H9 (cell line): ENCODE measurements around the gene THSD4. TPM values are rescaled to one million over a fixed set of nuclear protein-coding genes. Genes with fewer than 3 reads are reported as not detected.

Experiments
- DNase-seq: peaks from one replicate; pipeline ENCODE4 v3.0.0-alpha.2; 2017
- H2AFZ ChIP-seq: one replicate; pipeline ENCODE4 v1.6.1; 2013; ENCODE audit warnings: mild to moderate bottlenecking, low read length, control low read depth, moderate library complexity
- H2AK5ac ChIP-seq: 2 replicates; pipeline ENCODE4 v1.6.1; 2013; ENCODE audit warnings: low read length, control low read depth, mixed read lengths; ENCODE audit not compliant: insufficient read length
- H2BK120ac ChIP-seq: one replicate; pipeline ENCODE4 v1.6.1; 2013; ENCODE audit warnings: low read depth, mild to moderate bottlenecking, low read length, control low read depth, inconsistent platforms; ENCODE audit not compliant: poor library complexity, severe bottlenecking
- H2BK12ac ChIP-seq: 2 replicates; pipeline ENCODE4 v1.6.1; 2013; ENCODE audit warnings: low read length, control low read depth, mixed read lengths, low read depth; ENCODE audit not compliant: insufficient read length
- H2BK15ac ChIP-seq: 2 replicates; pipeline ENCODE4 v1.6.1; 2013; ENCODE audit warnings: low read depth, low read length, control low read depth
- H2BK20ac ChIP-seq: one replicate; pipeline ENCODE4 v1.6.1; 2013; ENCODE audit warnings: low read depth, mild to moderate bottlenecking, low read length, control low read depth, inconsistent platforms; ENCODE audit not compliant: poor library complexity, severe bottlenecking
- H2BK5ac ChIP-seq: 2 replicates; pipeline ENCODE4 v1.6.1; 2013; ENCODE audit warnings: low read length, control low read depth, mixed read lengths; ENCODE audit not compliant: insufficient read length
- H3K14ac ChIP-seq: 2 replicates; pipeline ENCODE4 v1.6.1; 2013; ENCODE audit warnings: low read length, control low read depth; ENCODE audit not compliant: insufficient read depth
- H3K18ac ChIP-seq: 2 replicates; pipeline ENCODE4 v1.6.1; 2013; ENCODE audit warnings: low read depth, mild to moderate bottlenecking, mixed read lengths, low read length, control low read depth; ENCODE audit not compliant: insufficient read length
- H3K23ac ChIP-seq: 2 replicates; pipeline ENCODE4 v1.6.1; 2013; ENCODE audit warnings: low read length, control low read depth, mixed read lengths, low read depth; ENCODE audit not compliant: insufficient read length
- H3K23me2 ChIP-seq: 2 replicates; pipeline ENCODE4 v1.6.1; 2013; ENCODE audit warnings: low read depth, mild to moderate bottlenecking, mixed read lengths, low read length, control low read depth; ENCODE audit not compliant: insufficient read length, poor library complexity, severe bottlenecking
- H3K27ac ChIP-seq: 2 replicates; pipeline ENCODE4 v1.5.1; 2013; ENCODE audit warnings: low read length, control low read depth, mixed read lengths, low read depth; ENCODE audit not compliant: insufficient read length
- H3K27me3 ChIP-seq: 2 replicates; pipeline ENCODE4 v1.6.1; 2013; ENCODE audit warnings: low read length, control low read depth, inconsistent platforms; ENCODE audit not compliant: insufficient read depth
- H3K4ac ChIP-seq: 2 replicates; pipeline ENCODE4 v1.6.1; 2013; ENCODE audit warnings: low read depth, mild to moderate bottlenecking, control low read depth, inconsistent platforms, low read length, moderate library complexity
- H3K4me1 ChIP-seq: 2 replicates; pipeline ENCODE4 v1.6.1; 2013; ENCODE audit warnings: low read length, control low read depth, inconsistent platforms; ENCODE audit not compliant: insufficient read depth
- H3K4me2 ChIP-seq: 2 replicates; pipeline ENCODE4 v1.6.1; 2013; ENCODE audit warnings: low read length, control low read depth, mixed read lengths; ENCODE audit not compliant: insufficient read length, insufficient read depth
- H3K56ac ChIP-seq: 2 replicates; pipeline ENCODE4 v1.6.1; 2013; ENCODE audit warnings: low read depth, mild to moderate bottlenecking, mixed read lengths, low read length, control low read depth; ENCODE audit not compliant: insufficient read length
- H3K79me1 ChIP-seq: 2 replicates; pipeline ENCODE4 v1.6.1; 2013; ENCODE audit warnings: low read depth, mild to moderate bottlenecking, moderate library complexity, low read length, control low read depth, inconsistent platforms; ENCODE audit not compliant: insufficient read depth, poor library complexity, severe bottlenecking
- H3K79me2 ChIP-seq: 2 replicates; pipeline ENCODE4 v1.6.1; 2013; ENCODE audit warnings: low read length, control low read depth, inconsistent platforms; ENCODE audit not compliant: insufficient read depth
- H3K9ac ChIP-seq: 2 replicates; pipeline ENCODE4 v1.6.1; 2013; ENCODE audit warnings: low read length, control low read depth, mixed read lengths; ENCODE audit not compliant: insufficient read length; ENCODE audit errors: extremely low read depth
- H3K9me3 ChIP-seq: one replicate; pipeline ENCODE4 v1.6.1; 2013; ENCODE audit warnings: low read depth, low read length, inconsistent platforms; ENCODE audit not compliant: control insufficient read depth
- H3T11ph ChIP-seq: one replicate; pipeline ENCODE4 v1.6.1; 2013; ENCODE audit warnings: mild to moderate bottlenecking, low read length, control low read depth, inconsistent platforms
- H4K20me1 ChIP-seq: one replicate; pipeline ENCODE4 v1.6.1; 2013; ENCODE audit not compliant: control insufficient read depth, insufficient read length, insufficient read depth
- H4K5ac ChIP-seq: 2 replicates; pipeline ENCODE4 v1.6.1; 2013; ENCODE audit warnings: low read depth, mild to moderate bottlenecking, mixed read lengths, low read length, control low read depth; ENCODE audit not compliant: insufficient read length
- H4K8ac ChIP-seq: replicated peaks from 2 replicates; pipeline ENCODE4 v1.6.1; 2013; ENCODE audit warnings: low read length, control low read depth, mixed read lengths, low read depth; ENCODE audit not compliant: insufficient read length
- H4K91ac ChIP-seq: 2 replicates; pipeline ENCODE4 v1.6.1; 2013; ENCODE audit warnings: low read depth, mild to moderate bottlenecking, moderate library complexity, mixed read lengths, low read length, control low read depth; ENCODE audit not compliant: insufficient read length
- H3K27ac Mint-ChIP-seq, 3 experiments: 2 replicates in 2 of 3; 3 replicates in 1 of 3; pipeline ENCODE4 v1.8.0; 2020 to 2021; ENCODE audit warnings: mixed read lengths in 3 of 3, mild to moderate bottlenecking in 1 of 3, moderate library complexity in 1 of 3
- H3K27me3 Mint-ChIP-seq: 2 replicates; pipeline ENCODE4 v1.8.0; 2021; ENCODE audit warnings: low read depth, mild to moderate bottlenecking, moderate library complexity, mixed read lengths
- H3K36me3 Mint-ChIP-seq, 3 experiments: 2 replicates in 2 of 3; 3 replicates in 1 of 3; pipeline ENCODE4 v1.8.0; 2020 to 2021; ENCODE audit warnings: low read depth in 3 of 3, mixed read lengths in 3 of 3; ENCODE audit not compliant: insufficient read depth in 1 of 3
- H3K4me1 Mint-ChIP-seq, 2 experiments: 2 replicates each; pipeline ENCODE4 v1.8.0; 2020; ENCODE audit warnings: mixed read lengths in 2 of 2
- H3K4me3 Mint-ChIP-seq, 2 experiments: 2 replicates in 1 of 2; 3 replicates in 1 of 2; pipeline ENCODE4 v1.8.0; 2020 to 2021; ENCODE audit warnings: mild to moderate bottlenecking in 2 of 2, mixed read lengths in 2 of 2, moderate library complexity in 1 of 2
- H3K9me3 Mint-ChIP-seq, 2 experiments: 2 replicates in 1 of 2; 3 replicates in 1 of 2; pipeline ENCODE4 v1.8.0; 2020; ENCODE audit warnings: mild to moderate bottlenecking in 2 of 2, mixed read lengths in 2 of 2, moderate library complexity in 1 of 2
- CTCF ChIP-seq: fragments of 200-600 bp; sonication (generic); conservative IDR thresholded peaks from 3 replicates; pipeline ENCODE4 v1.8.0; 2021; ENCODE audit warnings: antibody characterized with exemption, mild to moderate bottlenecking
- WGBS: extraction: QIAGEN DNeasy Blood & Tissue Kit; methylation state at CpG from one replicate; pipeline ENCODE4 v1.1.7; 2013; ENCODE audit warnings: missing lambda C conversion rate, low lambda C conversion rate, mixed read lengths; ENCODE audit not compliant: insufficient read length; ENCODE audit errors: extremely low coverage; 5-methylcytosine and 5-hydroxymethylcytosine counted together
- total RNA-seq: library from RNA; stranded (reverse); gene quantifications from 2 replicates; pipeline ENCODE4 v1.2.1, GENCODE V29; 2021

The THSD4 gene
- total RNA-seq, 1 experiment from 2014 or later: 5.5 TPM

- DNase-seq: no peak
- no peak overlapping the region for H3K27ac Mint-ChIP-seq
- H3K18ac ChIP-seq: no peak overlapping the region
- no CpG with 5 or more reads among the region's 3 CpGs for WGBS
- H2AFZ ChIP-seq: no peak overlapping the region
- no peak overlapping the region for H4K5ac ChIP-seq
- no peak for TF ChIP-seq CTCF
- peaks cover 5 to 6% of the 10 kb centered on the region in 2 experiments; a peak in 4 of 5 replicates for H3K9me3 Mint-ChIP-seq
- no peak overlapping the region for H3K27ac ChIP-seq
- H3K14ac ChIP-seq: no peak overlapping the region
- no peak overlapping the region for H2BK12ac ChIP-seq
- H2BK15ac ChIP-seq: no peak overlapping the region
- no peak overlapping the region for H2BK20ac ChIP-seq
- peaks cover 9 to 16% of the 10 kb centered on the region in 2 experiments for H3K4me1 Mint-ChIP-seq
- no peaks in the 10 kb centered on the region for H3K79me2 ChIP-seq
- no peak overlapping the region for H3K23ac ChIP-seq
- H3K27me3 Mint-ChIP-seq: no peaks in the 10 kb centered on the region; the same call in 1 of the 2 replicates
- H3K27me3 ChIP-seq: no peaks in the 10 kb centered on the region
- H3K56ac ChIP-seq: no peak overlapping the region
- H3K4ac ChIP-seq: no peak overlapping the region
- H3K4me1 ChIP-seq: no peaks in the 10 kb centered on the region; the same call in 1 of the 2 replicates
- H3K23me2 ChIP-seq: no peaks in the 10 kb centered on the region
- no peak overlapping the region for H4K8ac ChIP-seq
- no peak overlapping the region for H3K9ac ChIP-seq
- H4K20me1 ChIP-seq: no peaks in the 10 kb centered on the region
- H3K4me2 ChIP-seq: no peak overlapping the region
- no peak overlapping the region for H3K4me3 Mint-ChIP-seq
- no peaks in the 10 kb centered on the region for H3K79me1 ChIP-seq
- H2AK5ac ChIP-seq: no peak overlapping the region
- H3K9me3 ChIP-seq: no peaks in the 10 kb centered on the region
- H4K91ac ChIP-seq: no peak overlapping the region
- H3T11ph ChIP-seq: no peak overlapping the region
- H2BK5ac ChIP-seq: no peak overlapping the region
- peaks cover 2 to 7% (median 4%) of the 10 kb centered on the region in 3 experiments; a peak in 2 of 7 replicates for H3K36me3 Mint-ChIP-seq
- H2BK120ac ChIP-seq: no peak overlapping the region
Observed at GRCh38 chr15:71319935-71320334, 204.7 kb downstream of the THSD4 start.
